ENCODE results near the gene GRM7.
A peak's percentile ranks its signal among the peaks of the same experiment; 100 is the strongest.

Gene GRM7

GRCh38 chr3:6857510-6857909, 3.4 kb upstream of the GRM7 start:
- POLR2A ChIA-PET, result no interaction called here
- CTCF ChIA-PET, result no interaction called here
- TF ChIP-seq CTCF (IDR thresholded peaks at IDR 0.05; ENCODE audit: control extremely low read depth, extremely low read depth, low read depth, missing control alignments), result no peak

GRCh38 chr3:6860149-6860953, 564 bp upstream of the GRM7 start:
- ChIA-PET POLR2A (no interaction called here), CTCF (no interaction called here)
- no peak for DNase-seq (ENCODE audit: extremely low spot score)
- TF ChIP-seq CTCF (IDR thresholded peaks at IDR 0.05; ENCODE audit: control extremely low read depth, extremely low read depth, low read depth, missing control alignments), result no peak

More at GRCh38 chr3:6857510-6857909, 3.4 kb upstream of the GRM7 start:
- no peak for DNase-seq (ENCODE audit: extremely low spot score)

- CTCF ChIA-PET, result no interaction called here
- peak; percentile 9 for DNase-seq (ENCODE audit: extremely low spot score)
- POLR2A ChIA-PET, result no interaction called here
- TF ChIP-seq CTCF (IDR thresholded peaks at IDR 0.05; ENCODE audit: control extremely low read depth, extremely low read depth, low read depth, missing control alignments), result no peak
Measured at GRCh38 chr3:6861625-6862000, 698 bp downstream of the GRM7 start.

- no peak for TF ChIP-seq CTCF (IDR thresholded peaks at IDR 0.05; ENCODE audit: control extremely low read depth, extremely low read depth, low read depth, missing control alignments)
- ChIA-PET POLR2A (no interaction called here), CTCF (no interaction called here)
- DNase-seq (ENCODE audit: extremely low spot score), result peak; percentile 12
Measured at GRCh38 chr3:6862041-6862879, 1.3 kb downstream of the GRM7 start.

GRCh38 chr3:6862880-6863195, 1.9 kb downstream of the GRM7 start:
- ChIA-PET CTCF (no interaction called here), POLR2A (interaction anchor here (0.6 kb wide), 1 partner anchor 60 kb away, joined by 6 read pairs; no protein-coding TSS in a partner anchor)
- no peak for TF ChIP-seq CTCF (IDR thresholded peaks at IDR 0.05; ENCODE audit: control extremely low read depth, extremely low read depth, low read depth, missing control alignments)
- no peak for DNase-seq (ENCODE audit: extremely low spot score)

- no peak for DNase-seq (ENCODE audit: extremely low spot score)
- CTCF ChIA-PET, result interaction anchor here (0.9 kb wide), 1 partner anchor 12 kb away, joined by 3 read pairs; no protein-coding TSS in a partner anchor
- no peak for TF ChIP-seq CTCF (IDR thresholded peaks at IDR 0.05; ENCODE audit: control extremely low read depth, extremely low read depth, low read depth, missing control alignments)
- POLR2A ChIA-PET, result no interaction called here
Measured at GRCh38 chr3:6867269-6867668, 6.4 kb downstream of the GRM7 start.
